Left renal cortex interstitium (tissue), 4 donors: Measurements from ENCODE around the gene GPR87. TPM values are rescaled to one million over a fixed set of nuclear protein-coding genes. Genes with fewer than 3 reads are reported as not detected.

ENCODE experiments used
- polyA plus RNA-seq, 4 donors: library from polyadenylated mRNA; unstranded; fragments of 120-200 nt; gene quantifications; one replicate each; pipeline ENCODE4 v1.2.1, GENCODE V29; 2013; ENCODE audit not compliant: insufficient read length in 4 of 4

GPR87 gene
- polyA plus RNA-seq, 4 donors: 0.08 to 0.23 (median 0.14) TPM; not detected in 1

Other genes starting within 250 kb of the GPR87 start
- 1 to 10 TPM; 1.6 to 3.0 (median 2.2) TPM for gene MED12L, start 231.2 kb downstream of the GPR87 start, polyA plus RNA-seq
- under 1 TPM in 3 of 4 donors, not detected in 1; 0.11 to 0.40 (median 0.33) TPM for gene GPR171, start 113.6 kb downstream of the GPR87 start, polyA plus RNA-seq
- gene P2RY14, start 38.3 kb downstream of the GPR87 start, polyA plus RNA-seq: under 1 TPM; 0.52 to 0.91 (median 0.69) TPM
- gene P2RY13, start 12.7 kb upstream of the GPR87 start, polyA plus RNA-seq: 1 to 10 TPM in 3 of 4 donors, under 1 TPM in 1; 0.36 to 2.0 (median 1.2) TPM
- gene P2RY12, start 67.9 kb upstream of the GPR87 start, polyA plus RNA-seq: 1 to 10 TPM in 2 of 4 donors, under 1 TPM in 2; 0.49 to 1.2 (median 1.1) TPM
- 1 to 10 TPM; 1.5 to 2.4 (median 2.0) TPM for gene IGSF10, start 144.2 kb upstream of the GPR87 start, polyA plus RNA-seq